Heart right ventricle (tissue), 16 donors: ENCODE results near the gene LAPTM4A. TPM values are rescaled to one million over a fixed set of nuclear protein-coding genes. Genes with fewer than 3 reads are reported as not detected.

ENCODE experiments used
- ATAC-seq, 8 donors: fragments of 200-7000 bp; cut with Tn5 transposase; one replicate each; pipeline ENCODE4 v1.9.1; 2020; ENCODE audit warnings: mild to moderate bottlenecking in 8 of 8, moderate library complexity in 8 of 8, moderate number of reproducible peaks in 1 of 8
- DNase-seq, 2 donors: peaks; one replicate each; pipeline ENCODE4 v3.0.0-alpha.2; 2020
- H3K27ac ChIP-seq, 10 donors: fragments of 200-600 bp; sonication (generic) in 2 of 10; one replicate each; pipeline versions ENCODE4 v1.5.0 to v1.8.0; 2020 to 2022; ENCODE audit warnings: mild to moderate bottlenecking in 3 of 10
- H3K27me3 ChIP-seq, 7 donors: fragments of 200-600 bp; one replicate each; pipeline ENCODE4 v1.8.0; 2021 to 2022; ENCODE audit warnings: mild to moderate bottlenecking in 2 of 7
- H3K36me3 ChIP-seq, 9 donors: fragments of 200-600 bp; sonication (generic) in 1 of 9; one replicate each; pipeline versions ENCODE4 v1.5.0 to v1.8.0; 2020 to 2022; ENCODE audit warnings: mild to moderate bottlenecking in 2 of 9
- H3K4me1 ChIP-seq, 9 donors: fragments of 200-600 bp; sonication (generic) in 1 of 9; one replicate each; pipeline versions ENCODE4 v1.5.0 to v1.8.0; 2020 to 2022; ENCODE audit warnings: mild to moderate bottlenecking in 4 of 9
- H3K4me3 ChIP-seq, 10 donors: fragments of 200-600 bp; sonication (generic) in 2 of 10; one replicate each; pipeline versions ENCODE4 v1.5.0 to v1.8.0; 2020 to 2022; ENCODE audit warnings: mild to moderate bottlenecking in 7 of 10, moderate library complexity in 2 of 10
- H3K9me3 ChIP-seq, 11 donors: fragments of 200-600 bp in 10 of 11; sonication (generic) in 2 of 11; one replicate each; pipeline versions ENCODE4 v1.5.0 to v1.8.0; 2013 to 2022; ENCODE audit warnings: mild to moderate bottlenecking in 2 of 11, control low read depth in 1 of 11, moderate library complexity in 1 of 11
- CTCF ChIP-seq, 9 donors: fragments of 200-600 bp; sonication (generic) in 2 of 9; IDR thresholded peaks; one replicate each; pipeline versions ENCODE4 v1.5.0 to v1.8.0; 2021 to 2022; ENCODE audit warnings: antibody characterized with exemption in 9 of 9, mild to moderate bottlenecking in 5 of 9, moderate library complexity in 1 of 9
- WGBS, 2 donors: extraction: QIAGEN DNeasy Blood & Tissue Kit; methylation state at CpG; one replicate each; pipeline ENCODE4 v1.1.7; 2013; ENCODE audit warnings: inconsistent platforms in 1 of 2; 5-methylcytosine and 5-hydroxymethylcytosine counted together
- intact Hi-C, 10 donors: fragments of 100-400 bp; cut with DNase I; formaldehyde crosslinking; loops; one replicate each; pipeline versions ENCODE4 v1.11.1 to v1.14.2; 2022
- polyA plus RNA-seq, 2 donors: library from polyadenylated mRNA; stranded (reverse); fragments of 200-250 nt; gene quantifications; one replicate each; pipeline ENCODE4 v1.2.3, GENCODE V29; 2013
- total RNA-seq, 10 donors: library from RNA; stranded (reverse); fragmentation: NEBNext Ultra II Directional in 3 of 10; extraction: Animal tissue kit (Norgen Biotek cat#: 25700) in 3 of 10; gene quantifications; one replicate each; pipeline versions ENCODE4 v1.2.1 to v1.2.4, GENCODE V29; 2021 to 2023
- donor health status: Arrhythmogenic right ventricular cardiomyopathy.
- donor health status: ischemic (EF 13 %, LVEDD 7.1; RV severe dilation, severe dysfunction).
- donor health status: healthy with polysubstance abuse.
- donor health status: DM: no; HTN: yes; CAD: no.
- donor health status: DM: no; HTN: no; CAD: no.
- donor health status: ischemic (EF 25% LVEDD 6.9; RV normal size, moderate dysfunction).
- donor health status: ischemic (EF 25% LVEDD 5.7; RV mildly dilated, moderate dysfunction).
- donor health status: healthy.
- donor health status: DM: yes; HTN: yes; CAD: no.
- donor health status: Ischemic cardiomyopathy.
- donor health status: ischemic (EF 35%, LVEDD 5.7; RV mildly dilated, moderate dysfunction).
- donor health status: nonischemic (EF 11% LVEDD 7.7; RV severe dilation, severe dysfunction).
- donor health status: DM: yes; HTN: yes; CAD: no.
- donor health status: PGD.
- donor health status: ischemic (EF 29% LVEDD 5.4; RV normal size, mild dysfunction).
- donor health status: nonischemic (EF 23%, LVEDD 6.1; RV moderate dilation, normal function).

Gene LAPTM4A
- total and polyA plus RNA-seq, 12 donors = 83.3 to 325 (median 183) TPM

- Histone ChIP-seq H3K27me3 (peaks cover 0 to 9% (median 0%) of the 10 kb centered on the region in 7 donors), H3K27ac (peak overlapping the region in 7 of 10 donors; percentile 17 to 56 (median 33)), H3K36me3 (no peaks in the 10 kb centered on the region), H3K9me3 (peaks cover 0 to 8% (median 0%) of the 10 kb centered on the region in 11 donors), H3K4me3 (no peak overlapping the region), H3K4me1 (peaks cover 0 to 23% (median 10%) of the 10 kb centered on the region in 9 donors)
- ATAC-seq (no peak), DNase-seq (no peak)
- no peak for TF ChIP-seq CTCF (IDR thresholded peaks at IDR 0.05)
- 96% methylated on average over 5 of the region's 5 CpGs for WGBS, 2 donors
- intact Hi-C loops = no loop called here
Measured at GRCh38 chr2:20061940-20062339, 10.5 kb upstream of the LAPTM4A start.

GRCh38 chr2:20061476-20061875 lies 10.0 kb upstream of the LAPTM4A start:
- peaks cover 0 to 20% (median 8%) of the 10 kb centered on the region in 9 donors for H3K4me1 ChIP-seq
- H3K27me3 ChIP-seq = peaks cover 0 to 13% (median 0%) of the 10 kb centered on the region in 7 donors
- no peaks in the 10 kb centered on the region for H3K36me3 ChIP-seq
- peak overlapping the region in 4 of 10 donors; percentile 19 to 55 (median 44) for H3K27ac ChIP-seq
- DNase-seq (no peak), ATAC-seq (no peak)
- no peak for TF ChIP-seq CTCF (IDR thresholded peaks at IDR 0.05)
- WGBS, 2 donors = 77% methylated on average over 3 of the region's 3 CpGs
- intact Hi-C loops = no loop called here
- H3K9me3 ChIP-seq = peaks cover 0 to 8% (median 0%) of the 10 kb centered on the region in 11 donors
- H3K4me3 ChIP-seq = no peak overlapping the region

GRCh38 chr2:20060106-20060505 lies 8.7 kb upstream of the LAPTM4A start:
- peaks cover 0 to 5% (median 0%) of the 10 kb centered on the region in 11 donors for H3K9me3 ChIP-seq
- WGBS, 2 donors = 95 to 96% methylated on average over 1 of the region's 1 CpG
- peaks cover 0 to 11% (median 0%) of the 10 kb centered on the region in 9 donors for H3K4me1 ChIP-seq
- TF ChIP-seq CTCF (IDR thresholded peaks at IDR 0.05) = no peak
- H3K36me3 ChIP-seq = no peaks in the 10 kb centered on the region
- ATAC-seq (no peak), DNase-seq (no peak)
- intact Hi-C loops = no loop called here
- no peak overlapping the region for H3K27ac ChIP-seq
- no peak overlapping the region for H3K4me3 ChIP-seq
- H3K27me3 ChIP-seq = peaks cover 0 to 18% (median 0%) of the 10 kb centered on the region in 7 donors

GRCh38 chr2:20057268-20057667 lies 5.8 kb upstream of the LAPTM4A start:
- WGBS, 2 donors = 94% methylated on average over 1 of the region's 1 CpG
- TF ChIP-seq CTCF (IDR thresholded peaks at IDR 0.05) = no peak
- intact Hi-C loops = no loop called here
- no peak overlapping the region for H3K27ac ChIP-seq
- no peaks in the 10 kb centered on the region for H3K36me3 ChIP-seq
- H3K27me3 ChIP-seq = peaks cover 0 to 18% (median 0%) of the 10 kb centered on the region in 7 donors
- peaks cover 0 to 22% (median 8%) of the 10 kb centered on the region in 9 donors for H3K4me1 ChIP-seq
- DNase-seq (no peak), ATAC-seq (no peak)
- no peak overlapping the region for H3K4me3 ChIP-seq
- H3K9me3 ChIP-seq = no peaks in the 10 kb centered on the region
